GM21515 (cell line): ENCODE results near the gene C14orf93.
A peak's percentile ranks its signal among the peaks of the same experiment; 100 is the strongest.

Source experiments
- ATAC-seq: cut with Tn5 transposase; IDR thresholded peaks from one replicate; pipeline ENCODE4 v1.9.1; 2021; ENCODE audit not compliant: unreplicated experiment

C14orf93 gene

GRCh38 chr14:23047034-23047634 lies 37.2 kb upstream of the C14orf93 start:
- ATAC-seq: no peak

GRCh38 chr14:23045419-23046357 lies 35.7 kb upstream of the C14orf93 start:
- ATAC-seq: no peak

- no peak for ATAC-seq
Measured at GRCh38 chr14:23044840-23045239, 34.9 kb upstream of the C14orf93 start.

DNA sequence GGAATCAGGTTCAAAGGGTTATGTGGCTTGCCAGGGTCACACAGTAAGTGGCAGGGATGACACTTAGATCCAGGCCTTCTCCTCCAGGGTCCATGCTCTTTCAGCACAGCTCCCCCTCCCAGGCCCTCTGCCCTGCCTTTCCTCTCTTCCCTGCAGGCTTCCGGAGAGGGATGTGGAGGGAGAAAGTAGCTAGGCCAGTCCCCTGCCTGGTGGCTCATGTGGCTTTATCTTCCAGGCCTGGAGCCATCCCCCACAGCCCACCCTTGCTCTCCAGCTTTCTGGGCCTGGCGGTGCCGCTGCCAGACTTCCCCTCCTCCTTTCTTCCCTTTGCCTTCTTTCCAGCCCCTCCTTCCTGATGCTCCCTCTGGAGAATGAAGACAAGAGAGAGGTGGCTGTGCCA lies 33.8 kb upstream of the C14orf93 start:
- no peak for ATAC-seq

DNA sequence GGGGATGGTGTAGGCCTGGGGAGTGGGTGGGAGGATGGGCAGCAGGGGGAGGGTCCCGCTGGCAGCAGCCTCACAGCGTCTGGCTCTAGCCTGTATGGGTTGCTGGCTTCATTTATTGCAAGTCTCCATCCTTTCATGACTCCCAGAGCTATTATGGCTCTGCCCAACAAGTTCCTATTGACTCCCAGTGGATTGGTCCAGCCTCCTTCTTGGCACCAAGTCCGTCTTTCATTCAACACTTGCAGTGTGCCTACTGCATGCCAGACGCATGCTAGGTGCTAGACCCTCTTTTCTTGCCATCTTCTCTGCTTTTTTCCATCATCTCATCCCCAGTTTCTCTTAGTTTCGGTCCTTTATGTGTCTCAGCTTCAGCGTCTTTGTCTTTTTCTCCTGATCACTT lies 33.2 kb upstream of the C14orf93 start:
- no peak for ATAC-seq

DNA sequence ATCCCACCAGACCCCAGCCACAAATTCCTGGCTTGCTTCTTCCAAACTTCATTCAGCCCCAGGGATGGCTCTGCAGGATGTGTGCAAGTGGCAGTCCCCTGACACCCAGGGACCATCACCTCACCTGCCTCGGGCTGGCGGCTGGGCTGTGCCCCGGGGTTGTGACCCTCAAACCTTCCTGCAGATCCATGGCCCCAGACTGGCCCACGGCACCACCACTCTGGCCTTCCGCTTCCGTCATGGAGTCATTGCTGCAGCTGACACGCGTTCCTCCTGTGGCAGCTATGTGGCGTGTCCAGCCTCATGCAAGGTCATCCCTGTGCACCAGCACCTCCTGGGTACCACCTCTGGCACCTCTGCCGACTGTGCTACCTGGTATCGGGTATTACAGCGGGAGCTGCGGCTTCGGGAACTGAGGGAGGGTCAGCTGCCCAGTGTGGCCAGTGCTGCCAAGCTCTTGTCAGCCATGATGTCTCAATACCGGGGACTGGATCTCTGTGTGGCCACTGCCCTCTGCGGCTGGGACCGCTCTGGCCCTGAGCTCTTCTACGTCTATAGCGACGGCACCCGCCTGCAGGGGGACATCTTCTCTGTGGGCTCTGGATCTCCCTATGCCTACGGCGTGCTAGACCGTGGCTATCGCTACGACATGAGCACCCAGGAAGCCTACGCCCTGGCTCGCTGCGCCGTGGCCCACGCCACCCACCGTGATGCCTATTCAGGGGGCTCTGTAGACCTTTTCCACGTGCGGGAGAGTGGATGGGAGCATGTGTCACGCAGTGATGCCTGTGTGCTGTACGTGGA lies 32.4 kb upstream of the C14orf93 start, which contains the start of gene PSMB11:
Gene PSMB11, plus strand, starts transcription at position 51 of the 804 bp plus-strand sequence. Its CDS starts 14 bp downstream, at position 65.
- no peak for ATAC-seq

- ATAC-seq: no peak
Measured at GRCh38 chr14:23041729-23042128, 31.8 kb upstream of the C14orf93 start.

GRCh38 chr14:23040100-23040499 lies 30.2 kb upstream of the C14orf93 start:
- ATAC-seq: no peak

DNA sequence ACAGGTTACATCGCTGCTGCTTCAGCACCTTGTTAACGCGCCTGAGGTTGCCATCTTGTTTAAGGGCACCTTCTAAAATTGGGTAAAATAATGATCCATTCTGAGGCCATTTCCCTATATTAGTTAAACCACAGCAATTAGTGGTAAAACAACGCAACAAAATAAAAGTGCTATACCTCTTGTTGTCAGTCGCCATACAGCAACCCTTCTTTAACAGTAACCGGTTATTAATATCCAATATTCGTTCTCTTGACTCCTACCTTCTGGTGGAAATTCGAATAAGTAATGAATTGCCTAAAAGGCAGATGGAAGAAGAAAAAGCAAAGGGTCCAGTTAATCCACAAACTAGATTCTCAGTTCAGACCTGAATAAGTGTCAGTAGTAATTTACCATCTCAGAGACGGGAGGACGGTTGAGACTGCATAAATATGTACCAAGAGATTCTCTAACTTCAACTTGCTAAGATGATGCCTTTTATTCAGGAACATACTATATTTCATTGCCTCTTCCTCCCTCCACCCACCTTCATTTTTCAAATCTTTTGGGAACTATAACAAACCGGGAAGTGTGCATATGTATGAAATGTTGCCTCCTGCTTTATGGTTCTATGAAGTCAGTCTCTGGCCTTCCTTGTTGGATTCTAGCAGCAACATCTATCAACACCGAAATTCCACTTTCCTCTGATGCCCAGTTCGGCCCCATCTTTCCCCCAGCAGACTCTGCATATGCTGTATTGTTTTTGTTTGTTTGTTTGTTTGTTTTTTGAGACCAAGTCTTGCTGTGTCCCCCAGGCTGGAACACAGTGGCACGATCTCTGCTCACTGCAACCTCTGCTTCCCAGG lies 25.6 kb upstream of the C14orf93 start:
- no peak for ATAC-seq

DNA sequence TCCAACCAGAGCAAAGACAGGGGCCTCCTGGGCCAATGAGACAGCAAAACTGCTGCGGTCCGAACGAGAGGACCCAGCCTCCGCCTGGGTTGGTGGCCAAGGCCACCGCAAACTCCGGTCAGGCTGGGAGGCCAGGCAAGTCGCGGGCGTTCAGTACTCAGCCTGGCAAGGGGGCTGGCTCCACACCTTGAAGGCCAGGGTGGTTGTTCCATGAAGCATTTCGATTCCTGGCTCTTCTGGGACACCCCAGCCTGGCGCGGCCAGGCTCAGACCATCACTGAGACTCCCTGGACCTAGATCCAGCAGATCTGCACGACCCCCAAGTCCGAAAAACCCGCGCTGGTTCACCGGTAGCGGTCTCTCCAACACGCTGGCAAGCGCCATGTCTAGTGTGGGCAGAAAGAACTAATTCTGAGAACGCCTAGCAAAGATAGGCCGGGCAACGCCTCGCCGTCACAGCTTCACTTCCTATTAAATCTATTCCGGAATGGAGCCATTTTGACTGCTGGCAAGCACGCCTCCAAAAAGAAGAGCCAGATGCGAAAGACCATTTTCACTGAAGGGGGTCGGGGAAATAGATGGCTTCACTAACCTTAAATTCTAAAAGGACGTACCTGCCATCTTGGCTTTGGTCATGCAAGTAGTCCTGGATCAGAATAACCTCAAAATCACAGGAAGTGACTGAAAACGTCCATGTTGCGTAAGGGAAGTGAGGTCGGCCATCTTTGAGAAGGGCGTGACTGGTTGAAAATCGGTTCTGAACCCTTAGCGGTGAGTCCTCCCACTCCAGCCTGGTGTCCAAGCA lies 24.8 kb upstream of the C14orf93 start, which contains the start of gene PSMB5:
Gene PSMB5, minus strand, starts transcription at position 403 of the 805 bp plus-strand sequence. Its CDS starts 19 bp downstream, at position 384.
- peak; percentile 85 for ATAC-seq

DNA sequence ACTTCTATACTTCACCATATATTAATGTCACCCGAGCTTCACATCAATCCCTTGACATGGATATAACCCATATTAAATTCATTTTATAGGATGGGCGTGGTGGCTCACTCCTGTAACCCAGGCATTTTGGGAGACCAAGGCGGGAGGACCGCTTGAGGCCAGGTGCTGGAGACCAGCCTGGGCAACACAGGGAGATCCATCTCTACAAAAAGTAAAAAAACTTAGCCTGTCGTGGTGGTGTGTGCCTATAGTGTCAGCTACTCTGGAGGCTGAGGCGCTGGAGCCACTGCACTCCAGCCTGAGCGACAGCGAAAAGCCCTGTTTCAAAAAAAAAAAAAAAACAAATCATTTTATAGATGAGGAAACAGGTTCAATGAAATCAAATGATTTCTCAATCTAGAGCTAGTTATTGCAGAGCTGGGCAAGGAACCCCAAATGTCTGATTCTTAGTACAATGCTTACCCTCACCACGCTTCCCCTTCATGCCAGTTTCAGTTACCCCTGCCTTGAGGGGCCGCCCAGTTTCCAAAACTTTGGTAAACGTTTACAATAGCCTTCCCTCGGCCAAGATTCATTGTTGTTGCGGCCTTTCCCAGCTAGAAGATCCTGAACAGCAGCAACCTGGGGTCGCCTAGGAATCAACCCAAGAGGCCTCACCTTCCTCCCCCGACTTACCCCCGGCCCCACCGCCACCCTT lies 24.0 kb upstream of the C14orf93 start:
- ATAC-seq: peak; percentile 3

DNA sequence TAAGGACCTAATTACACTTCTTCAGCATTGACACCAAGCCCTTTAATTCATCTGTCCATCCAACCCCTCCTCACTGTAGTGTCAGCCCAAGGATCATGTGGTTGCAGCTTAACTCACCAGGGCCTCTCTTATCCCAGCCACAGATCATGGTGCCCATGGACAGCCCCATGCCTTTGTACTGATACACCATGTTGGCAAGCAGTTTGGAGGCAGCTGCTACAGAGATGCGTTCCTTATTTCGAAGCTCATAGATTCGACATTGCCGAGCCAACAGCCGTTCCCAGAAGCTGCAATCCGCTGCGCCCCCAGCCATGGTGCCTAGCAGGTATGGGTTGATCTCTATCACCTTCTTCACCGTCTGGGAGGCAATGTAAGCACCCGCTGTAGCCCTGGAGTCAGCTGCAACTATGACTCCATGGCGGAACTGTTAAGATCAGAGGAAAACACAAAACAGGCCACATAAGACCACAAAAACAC lies 23.3 kb upstream of the C14orf93 start:
- no peak for ATAC-seq

DNA sequence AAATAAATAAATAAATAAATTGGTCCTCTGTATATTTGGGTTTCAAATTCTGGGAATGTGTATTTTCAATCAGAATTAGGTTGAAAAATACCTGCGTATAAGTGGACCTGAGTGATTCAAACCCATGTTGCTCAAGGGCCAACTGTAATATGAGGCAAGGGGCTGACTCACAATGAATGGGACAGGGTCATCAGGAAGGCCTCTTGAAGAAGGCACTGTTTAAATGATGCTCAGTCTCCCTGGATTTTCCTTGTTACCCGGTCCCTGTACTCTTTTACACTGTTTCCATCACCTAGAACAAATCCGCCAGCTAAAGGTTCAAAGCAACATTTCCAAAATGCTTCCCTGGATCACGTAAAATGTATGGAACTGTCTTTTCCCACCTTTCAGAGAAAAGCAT lies 21.0 kb upstream of the C14orf93 start:
- no peak for ATAC-seq

GRCh38 chr14:23028799-23029198 lies 18.9 kb upstream of the C14orf93 start:
- no peak for ATAC-seq

DNA sequence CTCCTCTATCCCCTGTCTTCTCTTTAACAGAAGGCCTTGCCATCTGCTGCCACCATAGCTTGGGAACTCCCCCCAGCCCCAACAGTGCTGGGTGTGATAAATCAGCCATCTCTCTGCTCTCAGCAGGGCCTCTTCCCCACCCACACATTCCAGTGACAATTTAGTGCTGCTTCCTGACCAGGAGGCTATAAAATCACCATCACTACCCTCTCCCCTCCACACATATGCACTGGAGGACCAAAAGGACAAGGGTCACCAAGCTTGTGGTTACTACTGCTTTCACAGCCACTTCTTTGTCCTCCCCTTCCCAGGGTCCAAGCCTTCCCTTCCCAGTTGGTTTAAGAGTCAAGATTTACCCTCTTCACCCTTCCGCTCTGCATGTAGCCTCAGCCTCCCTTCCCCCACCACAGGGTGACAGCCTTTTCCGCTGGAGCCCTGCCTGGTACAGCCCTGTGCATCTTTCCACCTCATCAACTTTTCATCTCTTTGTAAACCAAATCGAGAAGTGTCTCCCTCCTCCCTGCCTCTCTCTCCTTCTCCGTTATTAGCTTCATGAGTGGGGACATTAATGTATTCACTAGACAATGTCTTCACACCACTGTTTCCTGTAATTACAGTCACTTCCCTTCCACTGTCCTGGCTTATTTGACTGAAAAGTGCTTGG lies 15.3 kb upstream of the C14orf93 start:
- no peak for ATAC-seq

DNA sequence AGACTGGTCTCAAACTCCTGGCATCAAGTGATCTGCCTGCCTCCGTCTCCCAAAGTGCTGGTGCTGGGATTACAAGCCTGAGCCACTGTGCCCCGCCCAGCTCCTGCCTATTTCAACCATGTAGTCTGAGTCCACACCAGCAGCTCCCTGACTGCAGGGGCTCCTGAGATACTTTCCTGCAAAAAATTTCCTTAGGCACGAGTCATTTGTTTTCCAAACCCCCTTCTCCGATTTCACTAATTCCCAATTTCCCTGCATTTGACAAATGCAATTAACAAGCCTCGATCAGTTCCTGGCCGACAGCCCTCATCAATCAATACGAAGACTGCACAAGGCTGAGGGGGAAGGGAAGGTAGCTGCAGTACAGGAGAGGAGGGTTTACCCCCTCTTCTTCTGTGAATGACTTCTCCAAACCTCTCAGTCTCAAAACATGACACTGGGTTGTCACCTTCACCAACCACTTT lies 14.7 kb upstream of the C14orf93 start:
- no peak for ATAC-seq

DNA sequence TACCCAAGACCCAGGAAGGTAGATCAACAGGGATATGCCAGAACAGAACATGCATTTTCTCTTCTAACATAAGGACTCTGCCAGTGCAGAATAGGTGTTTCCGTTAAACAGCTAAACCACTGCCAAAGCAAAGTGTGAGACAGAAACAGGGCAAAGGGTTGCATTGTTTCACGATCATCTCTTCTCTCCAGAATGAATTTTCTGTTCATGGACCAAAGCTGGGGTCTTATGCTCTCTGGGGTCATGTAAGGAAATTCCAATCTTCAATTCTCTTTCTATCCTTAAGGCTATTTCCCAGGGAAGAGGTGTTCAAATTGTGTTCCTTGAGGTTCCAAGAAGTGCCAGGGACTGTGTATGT lies 13.8 kb upstream of the C14orf93 start:
- no peak for ATAC-seq
